HG03103 (cell line): ENCODE measurements around the gene CHAC1.

Source experiments
- ATAC-seq: cut with Tn5 transposase; IDR thresholded peaks from one replicate; pipeline ENCODE4 v1.9.1; 2021; ENCODE audit warnings: low read depth; ENCODE audit not compliant: unreplicated experiment

CHAC1 gene, protein sequence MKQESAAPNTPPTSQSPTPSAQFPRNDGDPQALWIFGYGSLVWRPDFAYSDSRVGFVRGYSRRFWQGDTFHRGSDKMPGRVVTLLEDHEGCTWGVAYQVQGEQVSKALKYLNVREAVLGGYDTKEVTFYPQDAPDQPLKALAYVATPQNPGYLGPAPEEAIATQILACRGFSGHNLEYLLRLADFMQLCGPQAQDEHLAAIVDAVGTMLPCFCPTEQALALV

GRCh38 chr15:40952901-40953712, at the start of gene CHAC1:
Gene CHAC1 (plus strand): TSS chr15:40953471. CDS start chr15:40953584, 113 bp downstream.
- ATAC-seq: peak; percentile 76

DNA sequence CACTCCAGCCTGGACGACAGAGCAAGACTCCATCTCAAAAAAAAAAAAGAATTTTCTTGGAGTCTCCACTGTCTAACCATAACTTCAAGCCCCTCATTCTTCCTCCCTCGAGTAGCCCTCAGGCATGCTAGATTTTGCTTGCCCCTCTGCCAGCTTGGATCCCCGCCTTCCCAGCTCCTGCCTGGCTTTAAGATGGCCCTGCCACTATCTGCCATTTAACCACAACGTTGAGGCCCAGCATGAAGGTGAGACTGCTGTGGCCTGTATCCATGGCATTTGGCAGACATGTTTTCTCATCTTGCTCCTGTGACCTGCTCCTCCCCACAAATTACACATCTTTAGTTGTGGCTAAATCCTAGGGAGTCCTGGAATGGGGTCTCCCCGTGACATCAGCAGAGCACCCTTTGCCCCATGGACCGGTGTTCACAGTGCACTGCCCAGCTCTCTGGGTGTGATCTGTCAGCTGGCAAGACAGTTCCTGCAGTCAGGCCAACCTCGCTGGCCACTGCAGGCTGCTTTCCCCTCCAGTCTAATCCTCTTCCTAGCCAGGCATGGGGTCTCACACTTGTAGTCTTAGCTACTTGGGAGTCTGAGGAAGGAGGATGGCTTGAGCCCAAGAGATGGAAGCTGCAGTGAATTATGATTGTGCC, 48.6 kb upstream of the CHAC1 start:
- no peak for ATAC-seq

GRCh38 chr15:40906091-40906990, 46.9 kb upstream of the CHAC1 start:
- peak; percentile 65 for ATAC-seq

GRCh38 chr15:40906991-40907802, 46.1 kb upstream of the CHAC1 start:
- ATAC-seq: no peak

GRCh38 chr15:40908095-40908494, 45.2 kb upstream of the CHAC1 start:
- ATAC-seq: no peak

DNA sequence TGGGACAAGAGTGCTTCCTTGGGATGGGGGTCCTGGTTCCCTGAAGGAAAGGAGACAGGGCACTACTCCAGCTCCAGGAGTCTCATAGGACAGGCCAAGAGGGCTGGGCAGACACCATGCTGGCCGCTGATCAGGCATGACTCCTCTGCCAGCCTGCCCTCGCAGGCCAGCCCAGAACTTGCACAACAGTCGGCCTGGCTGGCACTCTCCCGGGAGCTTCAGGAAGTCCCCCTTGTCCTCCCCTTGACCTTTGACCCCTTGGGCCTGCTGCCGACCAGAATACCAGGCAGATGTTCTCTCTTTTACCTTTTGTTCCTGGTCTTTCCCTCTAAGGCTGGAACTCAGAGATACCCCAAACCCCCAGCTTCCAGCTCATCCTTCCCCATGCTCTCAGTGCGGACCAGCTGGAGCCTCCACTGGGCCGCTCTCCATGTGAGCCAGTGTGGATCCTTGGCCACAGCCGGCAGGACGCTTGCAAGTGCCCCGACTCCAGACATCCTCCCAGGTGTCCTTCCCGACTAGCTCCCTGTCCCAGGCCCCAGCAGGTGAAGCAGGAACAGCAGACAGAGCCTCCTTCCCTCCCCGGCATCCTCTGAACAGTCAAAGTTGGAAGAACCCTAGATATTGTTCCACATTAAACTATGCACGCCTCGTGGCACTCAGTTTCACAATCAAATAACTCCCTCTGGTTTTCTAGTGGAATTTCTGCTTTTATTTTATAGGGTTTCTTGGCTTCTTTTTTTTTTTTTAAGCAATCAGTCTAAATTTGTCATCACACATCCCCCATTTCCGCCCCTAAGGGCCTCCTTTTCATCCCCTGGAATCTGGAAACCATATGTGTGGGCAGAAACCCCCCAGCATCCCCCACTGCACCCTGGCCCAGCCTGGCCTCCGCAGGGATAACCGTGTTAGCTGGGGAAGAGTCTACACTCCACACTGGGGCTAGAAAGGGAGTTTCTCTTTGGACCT, 43.3 kb upstream of the CHAC1 start:
- ATAC-seq: no peak

DNA sequence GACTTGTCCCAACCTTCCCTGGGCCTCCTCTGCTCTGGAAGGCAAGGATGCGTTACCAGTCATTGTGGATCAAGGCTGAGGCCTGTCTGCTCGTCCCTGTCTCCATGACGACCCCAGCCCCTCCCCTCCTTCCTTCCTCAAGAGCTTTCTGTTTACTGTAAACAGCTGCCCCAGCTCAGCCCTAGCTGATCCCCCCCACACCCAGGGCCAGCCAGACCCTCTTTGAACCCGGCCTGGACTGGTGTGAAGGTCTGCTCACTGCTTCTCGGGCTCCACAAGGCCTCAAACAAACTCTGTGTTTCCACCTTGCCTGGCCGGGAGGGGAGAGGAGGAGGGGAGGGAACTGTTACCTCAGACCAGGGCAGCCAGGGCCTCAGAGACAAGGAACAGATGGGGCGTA, 42.1 kb upstream of the CHAC1 start:
- no peak for ATAC-seq

GRCh38 chr15:40911693-40912092, 41.6 kb upstream of the CHAC1 start:
- no peak for ATAC-seq

DNA sequence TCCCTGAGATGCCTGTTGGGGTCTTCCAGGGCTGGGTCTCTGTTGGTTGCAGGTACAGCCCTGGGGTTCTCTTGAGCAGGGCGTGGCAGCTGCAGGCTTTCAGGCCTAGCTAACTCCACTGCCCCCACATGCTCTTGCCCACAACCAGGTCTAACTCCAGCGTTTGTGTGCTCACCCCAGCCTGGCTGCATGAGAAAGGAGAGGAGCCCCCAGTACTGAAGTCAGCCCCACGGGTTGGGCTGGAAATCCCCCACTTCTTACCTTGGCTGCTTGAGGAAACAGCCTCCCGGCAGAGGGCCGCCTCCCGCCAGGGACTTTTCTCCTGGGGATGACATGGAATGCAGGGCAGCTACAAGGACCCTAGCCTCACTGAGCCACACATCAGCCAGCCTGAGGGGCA, 40.8 kb upstream of the CHAC1 start:
- ATAC-seq: no peak

GRCh38 chr15:40914013-40914412, 39.3 kb upstream of the CHAC1 start:
- no peak for ATAC-seq

DNA sequence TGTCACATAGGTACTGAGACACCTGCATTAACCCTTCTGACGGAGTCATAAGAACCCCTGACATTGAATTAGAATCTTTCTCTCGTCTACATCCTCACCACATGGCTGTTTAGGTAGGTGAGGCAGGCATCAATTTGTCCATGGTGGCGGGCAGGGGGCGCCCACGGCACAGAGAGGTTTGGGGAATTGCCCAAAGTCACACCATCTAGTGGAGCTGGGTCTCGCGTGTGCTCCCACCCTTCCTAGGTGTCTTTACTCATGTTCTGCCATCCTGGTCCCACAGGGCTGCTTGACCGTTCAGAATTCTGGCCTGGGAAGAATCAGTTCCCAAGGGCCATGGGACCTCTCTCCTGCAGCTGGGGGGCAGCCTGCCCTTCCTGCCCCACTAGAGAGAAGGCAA, 38.8 kb upstream of the CHAC1 start:
- no peak for ATAC-seq

- no peak for ATAC-seq
Measured at GRCh38 chr15:40915116-40915661, 38.1 kb upstream of the CHAC1 start.

GRCh38 chr15:40915679-40916078, 37.6 kb upstream of the CHAC1 start:
- no peak for ATAC-seq

DNA sequence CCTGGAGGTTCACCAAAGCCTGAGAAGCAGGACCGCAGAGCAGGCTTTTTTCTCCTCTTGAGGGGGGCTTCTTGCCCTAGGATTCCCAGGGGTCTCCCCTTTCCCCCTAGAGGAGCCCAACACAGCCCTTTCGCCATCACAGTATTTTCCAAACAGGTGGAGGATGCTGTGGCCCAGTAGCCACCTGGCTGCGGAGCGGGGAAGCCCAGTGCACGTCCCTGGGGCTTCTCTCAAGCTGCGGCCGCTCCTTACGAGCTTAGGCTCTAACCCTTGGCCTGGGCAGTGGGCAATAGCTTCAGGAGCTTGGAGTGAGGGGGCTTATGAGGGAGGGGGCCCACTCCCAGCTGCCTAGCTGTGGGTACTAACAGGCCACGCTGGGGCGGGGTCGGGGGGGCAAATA, 35.7 kb upstream of the CHAC1 start:
- no peak for ATAC-seq

DNA sequence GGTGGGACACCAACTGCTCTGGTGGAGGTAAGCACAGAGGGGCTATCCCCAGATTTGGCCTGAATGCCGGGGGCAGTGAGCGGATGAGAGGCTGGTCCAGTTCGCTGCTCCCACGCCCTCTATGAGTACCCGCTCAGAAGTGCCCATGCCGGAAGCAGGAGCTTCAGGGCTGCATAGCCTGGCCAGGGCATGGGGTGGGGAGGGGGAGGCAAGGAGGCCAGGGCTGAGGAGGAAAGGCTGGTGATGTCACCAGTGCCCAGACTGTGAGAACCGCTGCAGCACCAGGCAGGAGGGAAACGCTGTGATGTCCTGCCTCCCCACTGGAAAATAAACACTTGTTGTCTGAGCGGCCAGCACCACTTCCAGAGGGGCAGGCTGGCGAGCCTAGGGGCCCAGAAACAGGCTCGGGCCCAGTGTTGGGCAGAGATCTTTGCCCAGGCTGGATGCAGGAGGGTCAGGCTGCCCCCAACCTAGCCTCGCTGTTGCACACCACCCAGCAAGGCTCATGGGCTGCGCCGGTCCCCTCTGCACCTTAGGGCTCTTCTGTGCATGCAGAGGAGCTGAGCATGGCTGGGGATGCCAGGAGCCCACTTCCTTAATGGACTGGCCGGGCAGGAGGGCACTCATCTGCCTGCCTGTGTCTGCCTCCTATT, 35.0 kb upstream of the CHAC1 start:
- no peak for ATAC-seq

- no peak for ATAC-seq
Measured at GRCh38 chr15:40918799-40919392, 34.4 kb upstream of the CHAC1 start.

DNA sequence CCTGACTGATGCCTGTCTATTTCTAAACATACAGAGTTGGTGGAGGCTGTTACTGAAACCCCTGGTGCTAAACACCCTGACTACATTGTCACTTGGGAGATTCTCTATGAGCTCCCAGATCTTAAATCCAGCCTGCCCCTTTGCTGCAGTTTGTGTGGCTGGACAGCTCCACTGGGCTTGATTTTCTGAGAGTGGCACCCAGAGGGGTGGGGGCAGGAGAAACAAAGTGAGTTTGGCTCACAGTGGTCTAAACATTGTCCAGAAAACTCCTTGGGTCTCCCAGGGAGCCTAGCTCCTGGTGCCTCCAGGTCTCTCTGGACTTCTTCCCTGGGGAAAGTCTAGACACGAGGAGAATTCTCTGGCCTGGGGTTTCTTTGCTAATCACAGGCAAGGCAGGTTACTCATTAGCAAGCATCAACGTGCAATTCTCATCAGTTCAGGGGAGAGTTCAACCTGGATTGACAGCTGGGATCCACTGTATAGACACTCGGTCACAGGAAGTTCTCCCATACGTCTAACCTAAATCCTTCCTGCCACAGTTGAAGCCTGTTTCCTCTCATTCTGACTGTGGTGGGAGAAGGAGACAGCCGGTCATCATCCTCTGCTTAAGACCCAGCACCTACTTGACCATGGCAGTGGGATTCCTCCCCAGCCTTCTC, 31.2 kb upstream of the CHAC1 start:
- ATAC-seq: no peak
